Thyroid gland (tissue), 4 donors: ENCODE results near the gene EGLN3.

Experiments
- CTCF ChIP-seq, 6 experiments: fragments of 200-600 bp in 3 of 6; fragments of 450-650 bp in 3 of 6; sonication (generic) in 3 of 6; IDR thresholded peaks; one replicate each; pipeline ENCODE4 v1.5.1; 2016 to 2019; ENCODE audit warnings: antibody characterized with exemption in 6 of 6, mild to moderate bottlenecking in 2 of 6, inconsistent platforms in 1 of 6, moderate library complexity in 1 of 6
- POLR2A ChIP-seq, 2 donors: fragments of 450-650 bp; IDR thresholded peaks; one replicate each; pipeline ENCODE4 v1.6.1; 2017; ENCODE audit warnings: antibody characterized with exemption in 2 of 2, mild to moderate bottlenecking in 2 of 2, moderate library complexity in 1 of 2

GRCh38 chr14:33938131-33938949 is 12.5 kb downstream of the EGLN3 start:
- TF ChIP-seq CTCF (IDR thresholded peaks at IDR 0.05) (no peak), POLR2A (IDR thresholded peaks at IDR 0.05) (no peak)
